HCT116 (cell line): ENCODE results near the gene PRKG1. TPM values are rescaled to one million over a fixed set of nuclear protein-coding genes. Genes with fewer than 3 reads are reported as not detected.

ENCODE experiments used
- ATAC-seq: fragments of 200-7000 bp; cut with Tn5 transposase; 2 replicates; pipeline ENCODE4 v1.9.1; 2020; ENCODE audit warnings: mild to moderate bottlenecking, moderate library complexity
- BruUV-seq: library from RNA; stranded (reverse); fragments of 400-500 nt; replicated peaks from 2 replicates; lab custom pipeline; 2021; lab: Mats Ljungman, UMichigan
- CTCF ChIA-PET: fragments of 300-600 bp; sonication (Branson Sonifier 250); formaldehyde crosslinking; loops from one replicate; lab custom pipeline; 2021; ENCODE audit warnings: antibody characterized with exemption; lab: Charles Lee
- POLR2A ChIA-PET: fragments of 300-600, 350-600 bp; sonication (Branson Sonifier 250); formaldehyde crosslinking; loops from one replicate; lab custom pipeline; 2021; ENCODE audit warnings: antibody characterized with exemption; lab: Charles Lee
- RAD21 ChIA-PET, 2 experiments: fragments of 300-600 bp; sonication (Branson Sonifier 250); formaldehyde crosslinking; loops; one replicate each; lab custom pipeline; 2023; ENCODE audit warnings: low total read pairs in 2 of 2; ENCODE audit not compliant: uncharacterized antibody in 2 of 2, unreplicated experiment in 2 of 2, low non-redundant PET in 1 of 2; lab: Charles Lee
- DNase-seq: peaks from one replicate; pipeline ENCODE4 v3.0.0-alpha.2; 2010; ENCODE audit warnings: low read depth, low spot score
- H2AFZ ChIP-seq: fragments of 200-600 bp; shearing (Covaris generic), sonication (generic); 2 replicates; pipeline ENCODE4 v1.6.1; 2017; ENCODE audit warnings: low read depth, mixed run types, mixed read lengths, antibody characterized with exemption, low read length; ENCODE audit not compliant: poor library complexity, severe bottlenecking
- H3K27ac ChIP-seq: 2 replicates; pipeline ENCODE4 v1.5.1; 2012; ENCODE audit warnings: low read depth, low read length
- H3K27me3 ChIP-seq: fragments of 200-600 bp; sonication (generic); 2 replicates; pipeline ENCODE4 v1.6.1; 2016; ENCODE audit warnings: mixed run types, low read length, mixed read lengths; ENCODE audit not compliant: insufficient read depth
- H3K36me3 ChIP-seq, 2 experiments: fragments of 200-500 bp in 1 of 2; fragments of 200-600 bp in 1 of 2; sonication (Bioruptor generic) in 1 of 2; sonication (generic) in 1 of 2; 2 replicates each; pipeline versions ENCODE4 v1.5.1 to v1.6.1; 2014 to 2016; ENCODE audit warnings: low read length in 2 of 2, inconsistent platforms in 1 of 2, mixed read lengths in 1 of 2, mixed run types in 1 of 2; ENCODE audit not compliant: insufficient read depth in 2 of 2, control insufficient read depth in 1 of 2
- H3K4me1 ChIP-seq, 2 experiments: fragments of 200-600 bp in 1 of 2; sonication (generic) in 1 of 2; 2 replicates each; pipeline versions ENCODE4 v1.5.1 to v1.6.1; 2012 to 2017; ENCODE audit warnings: low read length in 2 of 2, inconsistent platforms in 1 of 2, mild to moderate bottlenecking in 1 of 2, mixed read lengths in 1 of 2, mixed run types in 1 of 2, moderate library complexity in 1 of 2; ENCODE audit not compliant: insufficient read depth in 2 of 2, control insufficient read depth in 1 of 2
- H3K4me2 ChIP-seq: fragments of 200-600 bp; sonication (generic); 2 replicates; pipeline ENCODE4 v1.6.1; 2017; ENCODE audit warnings: mixed run types, low read length, mixed read lengths
- H3K4me3 ChIP-seq, 2 experiments: fragments of 200-600 bp in 1 of 2; sonication (generic) in 1 of 2; replicated peaks in 1 of 2; 2 replicates each; pipeline ENCODE4 v1.5.1; 2011 to 2016; ENCODE audit warnings: low read length in 2 of 2, control low read depth in 1 of 2, low read depth in 1 of 2, mild to moderate bottlenecking in 1 of 2, mixed read lengths in 1 of 2, mixed run types in 1 of 2
- H3K79me2 ChIP-seq: fragments of 200-600 bp; sonication (generic); 2 replicates; pipeline ENCODE4 v1.6.1; 2017; ENCODE audit warnings: mild to moderate bottlenecking, mixed run types, low read length, moderate library complexity, mixed read lengths; ENCODE audit not compliant: insufficient read depth
- H3K9ac ChIP-seq: fragments of 200-600 bp; sonication (generic); 2 replicates; pipeline ENCODE4 v1.6.1; 2016; ENCODE audit warnings: low read length, mixed read lengths
- H3K9me2 ChIP-seq: fragments of 200-600 bp; sonication (generic), shearing (Covaris generic); 2 replicates; pipeline ENCODE4 v1.6.1; 2017; ENCODE audit warnings: mixed run types, mild to moderate bottlenecking, moderate library complexity; ENCODE audit not compliant: insufficient read depth
- H3K9me3 ChIP-seq, 2 experiments: fragments of 200-500 bp in 1 of 2; fragments of 200-600 bp in 1 of 2; sonication (Bioruptor generic) in 1 of 2; sonication (generic) in 1 of 2; 2 replicates each; pipeline ENCODE4 v1.6.1; 2014 to 2017; ENCODE audit warnings: low read length in 2 of 2, mixed read lengths in 2 of 2, inconsistent platforms in 1 of 2, low read depth in 1 of 2, mild to moderate bottlenecking in 1 of 2, mixed run types in 1 of 2, moderate library complexity in 1 of 2; ENCODE audit not compliant: control insufficient read depth in 1 of 2, insufficient read depth in 1 of 2
- H4K20me1 ChIP-seq: fragments of 200-600 bp; sonication (generic), shearing (Covaris generic); 2 replicates; pipeline ENCODE4 v1.6.1; 2017; ENCODE audit warnings: mixed run types, mild to moderate bottlenecking, moderate library complexity; ENCODE audit not compliant: insufficient read depth
- CBX3 ChIP-seq: IDR thresholded peaks from 2 replicates; pipeline ENCODE4 v1.6.1; 2012; ENCODE audit warnings: low read depth
- ELF1 ChIP-seq: IDR thresholded peaks from 2 replicates; pipeline ENCODE4 v1.6.1; 2012; ENCODE audit warnings: low read depth, borderline replicate concordance
- EZH2phosphoT487 ChIP-seq: fragments of 200-600 bp; IDR thresholded peaks from 2 replicates; pipeline ENCODE4 v1.6.1; 2018; ENCODE audit warnings: antibody characterized with exemption, borderline replicate concordance
- POLR2A ChIP-seq: IDR thresholded peaks from 2 replicates; pipeline ENCODE4 v1.7.0; 2011; ENCODE audit warnings: borderline replicate concordance; ENCODE audit not compliant: insufficient read depth, insufficient read length; ENCODE audit errors: extremely low read depth
- RAD21 ChIP-seq: IDR thresholded peaks from 2 replicates; pipeline ENCODE4 v1.6.1; 2012; ENCODE audit warnings: low read depth, mild to moderate bottlenecking
- SP1 ChIP-seq: IDR thresholded peaks from 2 replicates; pipeline ENCODE4 v1.6.1; 2012; ENCODE audit warnings: low read depth
- SRF ChIP-seq: IDR thresholded peaks from 2 replicates; pipeline ENCODE4 v1.6.1; 2012; ENCODE audit warnings: low read depth
- YY1 ChIP-seq: IDR thresholded peaks from 2 replicates; pipeline ENCODE4 v1.6.1; 2011; ENCODE audit warnings: low read length, low read depth, moderate library complexity, mild to moderate bottlenecking; ENCODE audit not compliant: insufficient replicate concordance; ENCODE audit errors: extremely low read depth
- intact Hi-C: fragments of 100-400 bp; cut with micrococcal nuclease; formaldehyde crosslinking; loops from 2 replicates; pipeline ENCODE4 v1.10.0; 2022
- total RNA-seq: library from RNA; stranded (reverse); gene quantifications from one replicate; pipeline ENCODE4 v1.2.1, GENCODE V29; 2021; ENCODE audit not compliant: unreplicated experiment

Gene PRKG1
- total RNA-seq, 1 experiment from 2014 or later: 1.4 TPM

DNA sequence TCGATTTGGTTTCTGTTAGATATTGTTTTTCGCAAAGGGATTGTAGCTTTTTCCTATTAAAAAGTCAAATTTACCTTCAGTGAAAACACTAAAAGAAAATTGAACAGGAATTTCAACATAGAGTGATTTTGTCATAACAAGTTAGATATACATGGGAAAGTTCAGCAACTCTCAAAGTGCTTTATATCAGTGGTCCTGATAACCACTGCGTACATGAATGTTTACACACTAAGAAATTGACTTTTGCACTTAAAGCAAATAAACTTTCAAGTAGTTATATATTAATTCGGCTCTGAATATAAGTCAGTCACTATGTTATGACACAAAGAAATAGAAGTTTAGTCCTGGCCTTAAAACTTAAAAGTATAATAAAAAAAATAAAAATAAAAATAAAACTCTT lies 1138.5 kb downstream of the PRKG1 start:
- H3K9me3 ChIP-seq: no peaks in the 10 kb centered on the region
- H3K27me3 ChIP-seq: no peaks in the 10 kb centered on the region
- intact Hi-C loops: no loop called here
- no peaks in the 10 kb centered on the region for H3K36me3 ChIP-seq
- no peak overlapping the region for H3K27ac ChIP-seq
- H4K20me1 ChIP-seq: no peaks in the 10 kb centered on the region
- H3K4me2 ChIP-seq: no peak overlapping the region
- no peaks in the 10 kb centered on the region; a peak in 1 of 4 replicates for H3K4me1 ChIP-seq
- no peak overlapping the region for H3K4me3 ChIP-seq
- no peak overlapping the region for H3K9ac ChIP-seq
- H3K79me2 ChIP-seq: no peaks in the 10 kb centered on the region
- no peaks in the 10 kb centered on the region for H3K9me2 ChIP-seq
- DNase-seq: no peak
- ChIA-PET RAD21 (no interaction called here), POLR2A (no interaction called here), CTCF (interaction anchor here (0.7 to 1.2 kb wide), 2 partner anchors 565 to 1148 kb away, joined by 3 read pairs; no protein-coding TSS in a partner anchor)
- TF ChIP-seq SRF (no peak), CBX3 (no peak), SP1 (no peak), ELF1 (no peak), RAD21 (no peak), YY1 (no peak), POLR2A (no peak), EZH2phosphoT487 (no peak)
- ATAC-seq: no peak
- no TSS peak for BruUV-seq
- no peak overlapping the region for H2AFZ ChIP-seq

DNA sequence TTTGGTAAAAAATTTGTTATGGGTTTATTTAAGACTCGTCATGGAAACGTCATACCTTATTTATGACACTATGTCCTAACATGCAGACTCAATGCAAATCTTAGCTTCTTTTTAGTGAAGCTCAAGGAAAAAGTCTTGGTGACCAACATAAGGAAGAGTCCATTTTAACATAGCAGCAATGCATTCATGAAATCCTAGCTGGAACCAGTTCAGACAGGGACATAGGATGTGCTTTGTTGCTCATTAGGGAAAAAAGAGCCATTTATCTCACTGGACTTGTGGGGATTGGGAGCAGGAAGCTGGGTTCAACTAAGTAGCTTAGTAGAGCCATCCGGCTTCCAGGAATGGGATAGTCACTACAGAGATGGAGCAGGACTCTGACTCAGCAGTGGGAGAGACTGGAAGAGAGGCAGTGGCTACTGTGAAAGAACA lies 1139.0 kb downstream of the PRKG1 start:
- ChIA-PET POLR2A (no interaction called here), CTCF (interaction anchor here (0.7 to 2.2 kb wide), 2 partner anchors 824 to 1149 kb away, joined by 3 to 9 read pairs; no protein-coding TSS in a partner anchor), RAD21 (no interaction called here)
- H3K36me3 ChIP-seq: no peaks in the 10 kb centered on the region
- no peak overlapping the region for H3K4me2 ChIP-seq
- H3K4me3 ChIP-seq: no peak overlapping the region
- DNase-seq (no peak), ATAC-seq (no peak)
- H3K4me1 ChIP-seq: no peaks in the 10 kb centered on the region; a peak in 1 of 4 replicates
- H2AFZ ChIP-seq: no peak overlapping the region
- no peaks in the 10 kb centered on the region for H3K9me2 ChIP-seq
- intact Hi-C loops: no loop called here
- H4K20me1 ChIP-seq: no peaks in the 10 kb centered on the region
- H3K9me3 ChIP-seq: no peaks in the 10 kb centered on the region
- H3K79me2 ChIP-seq: no peaks in the 10 kb centered on the region
- H3K27me3 ChIP-seq: no peaks in the 10 kb centered on the region
- TF ChIP-seq SP1: no peak
- H3K27ac ChIP-seq: no peak overlapping the region
- no TSS peak for BruUV-seq
- no peak overlapping the region for H3K9ac ChIP-seq
